OCI-LY3 (cell line): ENCODE results near the gene ACVR1.

Experiments
- EZH2phosphoT487 ChIP-seq: fragments of 200-600 bp; shearing (Covaris generic); IDR thresholded peaks from 2 replicates; pipeline ENCODE4 v1.6.1; 2018; ENCODE audit warnings: antibody characterized with exemption, mixed run types, low read depth
- TF ChIP-seq, protein P1 (sequence below): fragments of 200-600, 300-600 bp; sonication (generic); IDR thresholded peaks from 2 replicates; pipeline ENCODE4 v1.5.1; 2014; ENCODE audit warnings: antibody characterized with exemption, low read length, low read depth

DNA sequence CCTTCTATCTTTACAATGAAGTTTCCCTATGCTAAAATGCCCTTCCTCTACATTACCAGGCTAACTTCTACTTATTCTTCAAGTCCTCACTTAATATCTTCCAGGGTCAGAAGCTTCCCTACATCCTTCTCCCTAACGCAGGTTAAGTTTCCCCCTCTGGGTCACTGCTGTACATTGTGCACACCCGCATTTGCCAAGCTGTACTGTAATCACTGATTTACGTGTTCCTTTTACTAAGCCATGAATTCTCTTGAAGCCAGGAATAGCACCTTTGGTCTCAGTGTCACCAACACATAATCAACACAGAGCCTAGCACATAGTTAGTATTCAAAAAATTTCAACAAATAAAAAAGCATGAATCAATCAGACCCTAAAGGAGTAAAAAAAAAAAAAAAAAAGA, 22.3 kb downstream of the ACVR1 start:
- TF ChIP-seq, protein P1, sequence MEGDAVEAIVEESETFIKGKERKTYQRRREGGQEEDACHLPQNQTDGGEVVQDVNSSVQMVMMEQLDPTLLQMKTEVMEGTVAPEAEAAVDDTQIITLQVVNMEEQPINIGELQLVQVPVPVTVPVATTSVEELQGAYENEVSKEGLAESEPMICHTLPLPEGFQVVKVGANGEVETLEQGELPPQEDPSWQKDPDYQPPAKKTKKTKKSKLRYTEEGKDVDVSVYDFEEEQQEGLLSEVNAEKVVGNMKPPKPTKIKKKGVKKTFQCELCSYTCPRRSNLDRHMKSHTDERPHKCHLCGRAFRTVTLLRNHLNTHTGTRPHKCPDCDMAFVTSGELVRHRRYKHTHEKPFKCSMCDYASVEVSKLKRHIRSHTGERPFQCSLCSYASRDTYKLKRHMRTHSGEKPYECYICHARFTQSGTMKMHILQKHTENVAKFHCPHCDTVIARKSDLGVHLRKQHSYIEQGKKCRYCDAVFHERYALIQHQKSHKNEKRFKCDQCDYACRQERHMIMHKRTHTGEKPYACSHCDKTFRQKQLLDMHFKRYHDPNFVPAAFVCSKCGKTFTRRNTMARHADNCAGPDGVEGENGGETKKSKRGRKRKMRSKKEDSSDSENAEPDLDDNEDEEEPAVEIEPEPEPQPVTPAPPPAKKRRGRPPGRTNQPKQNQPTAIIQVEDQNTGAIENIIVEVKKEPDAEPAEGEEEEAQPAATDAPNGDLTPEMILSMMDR = no peak
- no peak for TF ChIP-seq EZH2phosphoT487
